HG03108 (cell line): ENCODE data around the gene PDGFA.

ENCODE experiments used
- ATAC-seq: cut with Tn5 transposase; IDR thresholded peaks from one replicate; pipeline ENCODE4 v1.9.1; 2021; ENCODE audit warnings: moderate library complexity; ENCODE audit not compliant: unreplicated experiment

Gene PDGFA

DNA sequence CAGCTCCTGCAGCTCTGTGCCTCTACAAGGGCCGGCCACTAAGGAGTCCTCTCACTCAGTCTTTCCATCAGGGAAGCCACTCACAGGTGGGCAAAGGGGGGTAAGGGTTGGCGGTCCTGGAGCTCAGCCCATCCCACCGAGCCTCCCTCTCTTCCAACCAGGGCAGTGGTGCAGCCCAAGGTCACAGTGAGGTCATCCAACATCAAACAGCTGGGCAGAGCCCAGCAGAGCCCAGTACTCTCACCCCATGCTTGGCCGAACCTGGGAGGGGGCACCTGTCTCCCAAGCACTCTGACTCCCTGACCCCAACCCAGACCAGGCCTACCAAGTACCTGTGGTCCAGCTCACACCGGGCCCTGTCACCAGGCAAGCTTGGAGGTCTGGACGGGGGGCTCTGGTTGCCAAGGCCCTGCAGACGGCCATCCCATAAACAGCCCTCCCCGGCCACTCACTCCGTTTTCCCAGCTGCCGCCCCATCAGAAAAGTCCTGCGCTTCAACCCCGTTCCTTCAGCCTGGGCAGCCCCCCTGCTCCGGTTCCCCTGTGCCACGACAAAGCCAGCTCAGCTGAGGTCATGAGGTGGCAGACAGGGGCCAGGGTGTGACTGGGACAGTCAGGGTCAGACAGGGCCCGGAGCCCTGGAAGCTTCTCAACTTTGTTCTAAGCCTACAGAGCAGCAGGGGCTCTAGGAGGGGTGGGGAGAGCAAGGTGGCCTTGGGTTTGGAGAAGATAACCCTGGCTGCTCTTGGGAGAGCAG is 27.5 kb downstream of the PDGFA start:
- ATAC-seq = no peak

GRCh38 chr7:491292-491957 is 28.2 kb downstream of the PDGFA start:
- no peak for ATAC-seq

DNA sequence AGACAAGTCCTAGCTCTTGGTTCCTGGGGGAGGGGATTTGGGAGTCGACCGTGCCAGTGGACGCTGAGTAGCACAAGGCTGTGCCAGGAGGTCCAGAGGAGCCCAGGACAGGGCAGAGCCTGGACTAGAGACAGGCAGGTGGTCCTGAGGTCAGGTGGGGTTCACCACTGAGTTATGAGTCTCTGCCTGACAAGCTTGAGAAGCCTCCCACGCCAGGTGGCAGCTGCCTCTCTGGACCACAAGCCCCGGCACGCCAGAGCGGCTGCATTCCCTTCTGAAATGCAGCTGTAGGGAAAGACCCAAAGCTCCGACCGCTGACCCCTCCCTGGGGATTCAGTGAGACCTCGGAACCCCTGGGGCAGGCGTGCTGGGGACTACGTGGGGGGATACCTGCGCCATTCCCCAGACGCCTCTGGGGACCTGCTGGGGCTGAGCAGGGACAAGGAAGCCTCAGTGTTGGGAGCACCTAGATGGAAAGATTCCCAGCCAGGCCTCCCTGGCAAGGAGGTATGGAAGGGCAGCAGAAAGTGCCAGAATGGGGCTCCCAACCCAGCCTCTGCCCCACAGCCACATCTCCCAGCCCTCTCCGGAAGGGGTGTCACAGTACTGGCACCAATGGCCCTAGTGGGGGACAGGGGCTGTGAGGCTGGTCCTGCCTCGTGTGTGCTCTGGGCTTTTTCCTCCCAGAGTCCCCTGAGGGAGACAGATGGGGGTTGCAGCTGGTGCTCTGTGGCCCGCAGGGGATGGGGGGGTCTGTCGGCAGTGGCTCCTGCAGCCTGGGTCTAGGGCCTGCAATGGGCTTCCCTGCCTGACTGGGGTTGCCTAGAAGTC is 29.0 kb downstream of the PDGFA start:
- no peak for ATAC-seq

GRCh38 chr7:489876-490275 is 29.8 kb downstream of the PDGFA start:
- ATAC-seq = no peak

- ATAC-seq = no peak
Measured at GRCh38 chr7:486216-486743, 33.4 kb downstream of the PDGFA start.

- no peak for ATAC-seq
Measured at GRCh38 chr7:485188-486081, 34.2 kb downstream of the PDGFA start.

GRCh38 chr7:484356-485101 is 35.1 kb downstream of the PDGFA start:
- no peak for ATAC-seq

- no peak for ATAC-seq
Measured at GRCh38 chr7:483656-484355, 35.8 kb downstream of the PDGFA start.

DNA sequence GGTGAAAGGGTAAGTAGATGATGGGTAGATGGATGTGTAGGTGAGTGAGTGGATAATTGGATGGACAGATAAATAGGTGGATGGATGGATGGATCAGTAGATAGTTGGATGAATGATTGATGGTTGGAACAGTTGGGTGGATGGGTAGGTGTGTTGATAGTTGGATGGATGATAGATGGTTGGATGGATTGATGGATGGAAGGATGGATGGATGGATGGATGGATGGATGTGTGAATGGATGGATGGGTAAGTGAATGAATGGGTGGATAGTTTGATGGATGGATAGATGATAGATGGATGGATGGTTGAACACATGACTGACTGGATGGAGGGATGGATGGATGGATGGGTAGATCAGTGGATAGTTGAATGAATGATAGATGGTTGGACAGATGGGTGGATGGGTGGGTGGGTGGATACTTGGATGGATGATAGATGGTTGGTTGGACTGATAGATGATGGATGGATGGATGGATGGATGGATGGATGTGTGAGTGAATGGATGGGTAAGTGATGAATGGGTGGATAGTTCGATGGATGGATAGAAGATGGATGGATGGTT is 37.0 kb downstream of the PDGFA start:
- ATAC-seq = no peak

- no peak for ATAC-seq
Measured at GRCh38 chr7:481219-481930, 38.3 kb downstream of the PDGFA start.

DNA sequence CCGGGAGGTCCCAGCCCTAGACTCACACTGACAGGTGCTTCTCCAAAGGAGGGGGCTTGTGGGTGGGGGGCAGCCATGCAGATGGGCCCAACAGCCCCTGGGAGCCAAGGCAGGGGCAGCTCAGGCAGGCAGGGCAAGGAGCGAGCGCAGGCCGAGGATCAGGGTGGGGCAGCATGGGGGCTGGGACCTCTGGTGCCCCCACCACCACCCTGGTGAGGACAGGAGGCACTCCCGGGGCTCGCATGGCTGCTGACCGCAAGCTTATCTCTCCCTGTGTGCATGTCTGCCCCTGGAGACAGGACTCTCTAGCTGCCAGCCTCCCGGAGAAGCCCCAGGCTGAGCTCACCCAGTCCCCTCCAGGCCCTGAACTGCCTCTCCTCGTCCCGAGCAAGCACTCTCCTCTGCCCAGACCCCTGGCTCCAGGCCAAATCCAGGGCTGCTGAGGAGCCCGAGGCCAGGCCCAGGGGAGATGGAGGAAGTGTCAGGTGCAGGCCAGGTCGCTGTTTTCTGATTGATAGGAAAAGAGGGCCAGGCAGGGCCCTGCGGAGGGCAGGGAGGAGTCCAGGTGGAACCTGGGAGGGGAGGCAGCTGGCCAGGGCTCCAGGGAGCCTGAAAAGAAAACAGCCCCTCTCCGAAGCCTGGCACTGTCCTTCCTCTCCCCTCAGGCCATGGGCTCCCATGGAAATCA is 39.0 kb downstream of the PDGFA start:
- no peak for ATAC-seq

DNA sequence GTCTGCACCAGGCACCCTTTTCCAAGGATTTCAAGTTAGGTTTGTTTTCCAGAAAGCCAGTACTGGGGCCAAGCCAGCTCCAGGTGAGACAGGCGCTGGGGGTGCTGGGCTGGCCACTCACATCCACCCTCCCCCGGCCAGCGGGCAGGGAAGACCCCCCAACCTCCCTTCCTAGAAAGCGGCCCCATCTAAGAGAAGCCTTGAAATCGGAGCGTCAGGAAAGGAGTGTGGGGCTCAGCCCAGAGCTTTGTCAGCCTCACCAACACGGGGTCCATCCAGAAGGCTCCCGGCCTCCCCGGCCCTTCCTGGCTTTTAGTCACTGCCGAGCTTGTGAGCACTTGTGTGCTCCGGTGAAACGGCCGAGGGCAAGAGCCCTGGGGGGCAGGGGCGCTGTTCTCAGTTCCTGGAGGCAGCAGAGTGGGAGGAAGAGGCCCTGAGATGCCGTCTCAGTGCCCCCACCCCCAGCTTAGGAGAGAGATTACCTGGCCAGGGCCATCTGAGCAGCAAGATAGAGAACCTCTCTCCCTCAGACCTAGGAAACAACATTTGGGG is 39.6 kb downstream of the PDGFA start:
- ATAC-seq = no peak

DNA sequence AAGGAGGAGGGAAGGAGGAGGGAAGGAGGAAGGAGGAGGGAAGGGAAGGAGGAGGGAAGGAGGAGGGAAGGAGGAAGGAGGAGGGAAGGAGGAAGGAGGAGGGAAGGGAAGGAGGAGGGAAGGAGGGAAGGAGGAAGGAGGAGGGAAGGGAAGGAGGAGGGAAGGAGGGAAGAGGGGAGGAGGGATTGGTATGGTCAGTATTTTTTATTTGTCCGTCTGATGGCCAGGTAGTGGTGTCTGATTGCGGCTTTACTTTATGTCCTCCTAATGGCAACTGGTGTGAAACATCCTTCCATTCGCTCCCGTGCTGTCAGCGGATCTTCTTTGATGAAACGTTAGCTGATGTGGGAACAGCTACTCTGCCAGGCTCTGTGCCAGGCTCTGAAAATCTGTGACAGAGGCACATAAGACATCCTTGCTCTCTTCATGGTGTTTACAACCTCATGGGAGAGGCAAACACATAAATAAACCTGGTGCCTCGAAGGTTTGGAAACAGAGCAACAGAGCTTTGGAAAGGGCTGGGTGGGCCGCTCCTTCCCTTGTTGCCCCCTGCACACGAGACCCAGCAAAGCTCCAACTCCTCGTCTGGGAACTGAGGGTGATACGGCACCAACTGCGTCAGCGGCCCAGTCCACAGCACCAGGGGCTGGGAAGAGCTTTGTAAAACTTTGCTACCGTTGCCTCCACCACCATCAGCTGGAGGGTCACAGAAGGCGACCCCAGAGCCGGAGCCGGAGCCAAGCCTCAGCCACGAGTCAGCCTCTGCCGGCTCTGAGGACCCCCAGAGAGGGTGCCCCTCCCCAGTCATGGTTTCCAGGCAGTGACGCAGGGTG is 40.3 kb downstream of the PDGFA start:
- no peak for ATAC-seq

DNA sequence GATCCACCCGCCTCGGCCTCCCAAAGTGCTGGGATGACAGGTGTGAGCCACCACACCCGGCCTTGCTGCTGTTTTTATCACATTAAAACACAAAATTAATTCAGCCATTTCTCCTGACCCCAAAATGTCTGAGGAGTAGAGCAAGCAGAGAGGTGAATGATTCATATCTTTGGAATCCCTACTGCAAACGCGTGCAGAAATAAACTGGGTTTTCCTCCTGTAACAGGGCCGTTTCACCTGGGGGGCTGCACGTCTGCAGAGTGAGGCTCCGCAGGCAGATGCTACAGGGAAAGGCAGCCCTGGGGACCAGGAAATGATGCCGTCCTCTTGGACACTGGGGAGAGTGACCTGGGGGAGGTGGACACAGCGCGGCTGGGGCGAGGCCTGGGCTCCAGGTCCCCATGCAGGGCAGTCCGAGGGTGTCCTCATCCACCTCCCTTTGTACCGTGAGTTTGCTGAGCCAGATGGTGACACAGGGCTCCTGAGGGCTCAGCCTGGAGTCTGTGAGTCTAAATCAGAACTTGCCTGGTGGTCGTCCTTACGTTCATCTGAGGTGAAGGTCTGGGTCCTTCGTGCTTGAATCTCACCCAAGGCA is 41.9 kb downstream of the PDGFA start:
- no peak for ATAC-seq

DNA sequence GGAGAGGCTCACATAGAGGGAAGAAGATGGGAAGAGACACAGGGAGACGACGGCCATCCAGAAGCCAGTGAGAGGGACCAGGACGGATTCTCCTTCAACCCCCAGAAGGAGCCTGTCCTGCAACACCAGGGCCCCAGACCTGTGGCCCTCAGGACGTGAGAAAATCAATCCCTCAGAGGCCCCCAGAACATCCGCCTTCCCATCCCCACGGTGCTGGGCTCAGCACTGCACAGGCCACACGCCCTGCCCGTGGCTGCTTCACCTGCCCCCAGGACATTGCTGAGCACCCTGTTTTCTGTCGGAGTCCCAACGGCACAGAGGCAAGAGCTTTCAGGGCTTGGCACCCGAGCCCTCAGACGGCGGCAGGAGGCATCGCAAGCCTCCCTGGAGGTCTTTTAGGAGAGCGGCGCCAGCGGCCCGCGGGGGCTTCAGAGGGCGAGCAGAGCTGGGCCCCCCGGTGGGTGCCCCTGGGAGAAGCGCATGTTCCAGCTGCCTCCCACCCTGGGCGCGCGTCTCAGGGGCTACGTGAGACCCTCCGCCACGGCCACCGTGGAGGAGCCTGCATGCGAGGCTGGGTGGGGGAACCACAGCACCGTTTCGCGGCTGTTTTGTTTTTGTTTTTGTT is 42.8 kb downstream of the PDGFA start:
- ATAC-seq = no peak
